ENCODE measurements around the gene SEMA4F. TPM values are rescaled to one million over a fixed set of nuclear protein-coding genes. Genes with fewer than 3 reads are reported as not detected.
A peak's percentile ranks its signal among the peaks of the same experiment; 100 is the strongest.

SEMA4F gene
- polyA plus RNA-seq, 3 donors = 0.16 to 0.44 (median 0.43) TPM

- intact Hi-C loops (cut with micrococcal nuclease) = loop anchor here (2.0 to 5.0 kb wide), 3 partner anchors 121 to 161 kb away; no protein-coding TSS in a partner anchor
- Histone ChIP-seq H3K4me1 (ENCODE audit: control insufficient read depth in 1 of 2, insufficient read depth in 2 of 2, low read length in 2 of 2) (peaks cover 6 to 9% of the 10 kb centered on the region in 2 donors), H3K27ac (ENCODE audit: low read depth in 1 of 2, low read length in 2 of 2) (peak overlapping the region in 1 of 2 donors; percentile 77), H3K36me3 (replicated peaks in 1 of 2; ENCODE audit: control insufficient read depth in 1 of 2, insufficient read depth in 2 of 2, low read length in 2 of 2) (no peaks in the 10 kb centered on the region), H3K79me2 (ENCODE audit: insufficient read depth, low read length) (no peaks in the 10 kb centered on the region), H3K9ac (ENCODE audit: insufficient read depth, low read length, poor library complexity, severe bottlenecking) (peak overlapping the region; percentile 64), H4K20me1 (ENCODE audit: insufficient read depth, low read length) (no peaks in the 10 kb centered on the region), H3K9me3 (replicated peaks in 1 of 2; ENCODE audit: control insufficient read depth in 1 of 2, insufficient read depth in 1 of 2, low read length in 2 of 2) (no peaks in the 10 kb centered on the region), H3K4me2 (replicated peaks; ENCODE audit: extremely low read depth, low read length, poor library complexity, severe bottlenecking) (peak overlapping the region; percentile 87), H3K4me3 (replicated peaks in 1 of 3; ENCODE audit: low read depth in 2 of 3, low read length in 3 of 3) (peak overlapping the region; percentile 38 to 75 (median 54)), H3K27me3 (ENCODE audit: control insufficient read depth in 2 of 2, insufficient read depth in 2 of 2, low read length in 2 of 2) (peaks cover 0 to 5% of the 10 kb centered on the region in 2 donors), H2AFZ (ENCODE audit: insufficient read depth, low read depth, low read length, poor library complexity, severe bottlenecking) (peak overlapping the region; percentile 95)
- Mint-ChIP-seq H3K36me3 (no peaks in the 10 kb centered on the region), H3K9me3 (peaks cover 0 to 2% (median 0%) of the 10 kb centered on the region in 7 donors), H3K4me1 (peaks cover 9% of the 10 kb centered on the region), H3K27ac (peak overlapping the region in 5 of 7 donors; percentile 30 to 90 (median 73)), H3K27me3 (ENCODE audit: low read depth in 3 of 3) (peaks cover 4 to 5% (median 4%) of the 10 kb centered on the region in 3 donors), H3K4me3 (peak overlapping the region; percentile 91 to 96)
- TF ChIP-seq CTCF (IDR thresholded peaks at IDR 0.05) = no peak
- no CpG with 5 or more reads among the region's 6 CpGs for WGBS (ENCODE audit: insufficient coverage)
- no peak for DNase-seq
Measured at GRCh38 chr2:74715880-74716279, 61.8 kb downstream of the SEMA4F start.

- Mint-ChIP-seq H3K27me3 (ENCODE audit: low read depth in 3 of 3) (peaks cover 2 to 5% (median 2%) of the 10 kb centered on the region in 3 donors), H3K4me3 (no peak overlapping the region), H3K9me3 (no peaks in the 10 kb centered on the region), H3K27ac (no peak overlapping the region), H3K4me1 (peaks cover 12% of the 10 kb centered on the region), H3K36me3 (no peaks in the 10 kb centered on the region)
- Histone ChIP-seq H3K79me2 (ENCODE audit: insufficient read depth, low read length) (no peaks in the 10 kb centered on the region), H3K9me3 (replicated peaks in 1 of 2; ENCODE audit: control insufficient read depth in 1 of 2, insufficient read depth in 1 of 2, low read length in 2 of 2) (no peaks in the 10 kb centered on the region), H3K4me1 (ENCODE audit: control insufficient read depth in 1 of 2, insufficient read depth in 2 of 2, low read length in 2 of 2) (peaks cover 6 to 9% of the 10 kb centered on the region in 2 donors), H3K4me3 (replicated peaks in 1 of 3; ENCODE audit: low read depth in 2 of 3, low read length in 3 of 3) (no peak overlapping the region), H3K9ac (ENCODE audit: insufficient read depth, low read length, poor library complexity, severe bottlenecking) (no peak overlapping the region), H3K27me3 (ENCODE audit: control insufficient read depth in 2 of 2, insufficient read depth in 2 of 2, low read length in 2 of 2) (peaks cover 0 to 5% of the 10 kb centered on the region in 2 donors), H3K36me3 (replicated peaks in 1 of 2; ENCODE audit: control insufficient read depth in 1 of 2, insufficient read depth in 2 of 2, low read length in 2 of 2) (no peaks in the 10 kb centered on the region), H2AFZ (ENCODE audit: insufficient read depth, low read depth, low read length, poor library complexity, severe bottlenecking) (no peak overlapping the region), H3K4me2 (replicated peaks; ENCODE audit: extremely low read depth, low read length, poor library complexity, severe bottlenecking) (no peak overlapping the region), H4K20me1 (ENCODE audit: insufficient read depth, low read length) (no peaks in the 10 kb centered on the region), H3K27ac (ENCODE audit: low read depth in 1 of 2, low read length in 2 of 2) (no peak overlapping the region)
- no peak for DNase-seq
- TF ChIP-seq CTCF (IDR thresholded peaks at IDR 0.05) = no peak
- WGBS (ENCODE audit: insufficient coverage) = 100% methylated on average over 1 of the region's 2 CpGs
- intact Hi-C loops (cut with micrococcal nuclease) = loop anchor here (5.0 kb wide), 2 partner anchors 118 to 158 kb away; no protein-coding TSS in a partner anchor
Measured at GRCh38 chr2:74719066-74719465, 65.0 kb downstream of the SEMA4F start.

Data from CD14-positive monocyte (primary cell).